ENCODE results near the gene MBNL2. TPM values are rescaled to one million over a fixed set of nuclear protein-coding genes. Genes with fewer than 3 reads are reported as not detected.

Gene MBNL2
- total RNA-seq, 1 experiment from 2014 or later: 17.8 TPM

- Histone ChIP-seq H2AFZ (ENCODE audit: low read length) (no peak overlapping the region), H3K79me2 (ENCODE audit: low read length) (no peaks in the 10 kb centered on the region), H3F3A (ENCODE audit: low read length, unreplicated experiment) (no peaks in the 10 kb centered on the region), H3K27me3 (ENCODE audit: low read length) (no peaks in the 10 kb centered on the region), H3K4me1 (ENCODE audit: insufficient read depth, low read length) (no peaks in the 10 kb centered on the region), H3K9me2 (replicated peaks; ENCODE audit: low read length) (no peaks in the 10 kb centered on the region), H3K36me3 (ENCODE audit: low read depth, low read length) (no peaks in the 10 kb centered on the region), H3K9me3 (ENCODE audit: low read length) (no peaks in the 10 kb centered on the region), H3K4me2 (ENCODE audit: low read length) (no peak overlapping the region), H3K27ac (ENCODE audit: low read length) (no peak overlapping the region), H4K20me1 (ENCODE audit: low read length) (no peaks in the 10 kb centered on the region), H3K4me3 (ENCODE audit: low read length) (no peak overlapping the region), H3K9ac (ENCODE audit: low read length) (no peak overlapping the region)
- no peak for DNase-seq
- TF ChIP-seq EZH2 (IDR thresholded peaks at IDR 0.05; ENCODE audit: low read length, unreplicated experiment) (no peak), EZH2phosphoT487 (IDR thresholded peaks at IDR 0.05; ENCODE audit: borderline replicate concordance, low read length) (no peak), CTCF (conservative IDR thresholded peaks at IDR 0.05; ENCODE audit: low read depth, low read length) (no peak)
- no TSS peak for BruUV-seq (replicated peaks)
- POLR2A ChIA-PET (ENCODE audit: unreplicated experiment): no interaction called here
- intact Hi-C loops (cut with micrococcal nuclease): no loop called here
- no peak for ATAC-seq
- CTCF ChIA-PET: no interaction called here
These were observed 22.9 kb downstream of the MBNL2 start for GRCh38 chr13:97245011-97245410.

- no peaks in the 10 kb centered on the region for H3K9me3 ChIP-seq (ENCODE audit: low read length)
- no peak overlapping the region for H3K9ac ChIP-seq (ENCODE audit: low read length)
- no peaks in the 10 kb centered on the region for H3F3A ChIP-seq (ENCODE audit: low read length, unreplicated experiment)
- no peaks in the 10 kb centered on the region for H3K79me2 ChIP-seq (ENCODE audit: low read length)
- H3K27me3 ChIP-seq (ENCODE audit: low read length): no peaks in the 10 kb centered on the region
- no TSS peak for BruUV-seq (replicated peaks)
- no peaks in the 10 kb centered on the region for H3K9me2 ChIP-seq (replicated peaks; ENCODE audit: low read length)
- TF ChIP-seq CTCF (conservative IDR thresholded peaks at IDR 0.05; ENCODE audit: low read depth, low read length) (no peak), EZH2 (IDR thresholded peaks at IDR 0.05; ENCODE audit: low read length, unreplicated experiment) (no peak), EZH2phosphoT487 (IDR thresholded peaks at IDR 0.05; ENCODE audit: borderline replicate concordance, low read length) (no peak)
- POLR2A ChIA-PET (ENCODE audit: unreplicated experiment): no interaction called here
- no peaks in the 10 kb centered on the region for H3K4me1 ChIP-seq (ENCODE audit: insufficient read depth, low read length)
- intact Hi-C loops (cut with micrococcal nuclease): no loop called here
- no peaks in the 10 kb centered on the region for H4K20me1 ChIP-seq (ENCODE audit: low read length)
- DNase-seq (no peak), ATAC-seq (no peak)
- CTCF ChIA-PET: no interaction called here
- no peaks in the 10 kb centered on the region for H3K36me3 ChIP-seq (ENCODE audit: low read depth, low read length)
- no peak overlapping the region for H3K4me2 ChIP-seq (ENCODE audit: low read length)
- no peak overlapping the region for H2AFZ ChIP-seq (ENCODE audit: low read length)
- no peak overlapping the region for H3K4me3 ChIP-seq (ENCODE audit: low read length)
- H3K27ac ChIP-seq (ENCODE audit: low read length): no peak overlapping the region
These were observed 24.5 kb downstream of the MBNL2 start for GRCh38 chr13:97246596-97247158.

GRCh38 chr13:97248243-97248642 is 26.1 kb downstream of the MBNL2 start:
- Histone ChIP-seq H3K4me2 (ENCODE audit: low read length) (no peak overlapping the region), H3K27me3 (ENCODE audit: low read length) (no peaks in the 10 kb centered on the region), H4K20me1 (ENCODE audit: low read length) (no peaks in the 10 kb centered on the region), H3K4me1 (ENCODE audit: insufficient read depth, low read length) (0 out of 2 replicates have a peak, but pooled peaks cover 4% of the 10 kb centered on the region), H2AFZ (ENCODE audit: low read length) (no peak overlapping the region), H3K9me3 (ENCODE audit: low read length) (no peaks in the 10 kb centered on the region), H3K27ac (ENCODE audit: low read length) (no peak overlapping the region), H3K9ac (ENCODE audit: low read length) (no peak overlapping the region), H3F3A (ENCODE audit: low read length, unreplicated experiment) (no peaks in the 10 kb centered on the region), H3K9me2 (replicated peaks; ENCODE audit: low read length) (no peaks in the 10 kb centered on the region), H3K36me3 (ENCODE audit: low read depth, low read length) (no peaks in the 10 kb centered on the region), H3K79me2 (ENCODE audit: low read length) (0 out of 2 replicates have a peak, but pooled peaks cover 3% of the 10 kb centered on the region), H3K4me3 (ENCODE audit: low read length) (no peak overlapping the region)
- ChIA-PET POLR2A (ENCODE audit: unreplicated experiment) (no interaction called here), CTCF (no interaction called here)
- ATAC-seq: no peak
- no peak for DNase-seq
- intact Hi-C loops (cut with micrococcal nuclease): no loop called here
- TF ChIP-seq CTCF (conservative IDR thresholded peaks at IDR 0.05; ENCODE audit: low read depth, low read length) (no peak), EZH2 (IDR thresholded peaks at IDR 0.05; ENCODE audit: low read length, unreplicated experiment) (no peak), EZH2phosphoT487 (IDR thresholded peaks at IDR 0.05; ENCODE audit: borderline replicate concordance, low read length) (no peak)
- BruUV-seq (replicated peaks): no TSS peak

Measured in PC-3 (cell line).